CD14-positive monocyte (primary cell): ENCODE data around the gene CLECL1. TPM values are rescaled to one million over a fixed set of nuclear protein-coding genes. Genes with fewer than 3 reads are reported as not detected.

Source experiments
- DNase-seq, 3 donors: peaks; one replicate each; pipeline ENCODE4 v3.0.0-alpha.2; 2011 to 2022
- H2AFZ ChIP-seq: 2 replicates; pipeline ENCODE4 v1.6.0; 2012; ENCODE audit warnings: mild to moderate bottlenecking, low read depth, low read length, inconsistent platforms; ENCODE audit not compliant: insufficient read depth, poor library complexity, severe bottlenecking
- H3K27ac ChIP-seq, 2 donors: 1 replicate in 1 of 2; 2 replicates in 1 of 2; pipeline ENCODE4 v1.5.1; 2012 to 2013; ENCODE audit warnings: low read length in 2 of 2, control low read depth in 1 of 2, inconsistent platforms in 1 of 2, low read depth in 1 of 2, mild to moderate bottlenecking in 1 of 2
- H3K27me3 ChIP-seq, 2 donors: one replicate each; pipeline versions ENCODE4 v1.6.0 to v1.6.1; 2011 to 2013; ENCODE audit warnings: low read length in 2 of 2; ENCODE audit not compliant: control insufficient read depth in 2 of 2, insufficient read depth in 2 of 2
- H3K36me3 ChIP-seq, 2 donors: replicated peaks in 1 of 2; 1 replicate in 1 of 2; 2 replicates in 1 of 2; pipeline versions ENCODE4 v1.5.1 to v1.6.1; 2012 to 2013; ENCODE audit warnings: low read length in 2 of 2, control low read depth in 1 of 2, inconsistent platforms in 1 of 2, mild to moderate bottlenecking in 1 of 2; ENCODE audit not compliant: insufficient read depth in 2 of 2, control insufficient read depth in 1 of 2
- H3K4me1 ChIP-seq, 2 donors: 1 replicate in 1 of 2; 2 replicates in 1 of 2; pipeline versions ENCODE4 v1.5.1 to v1.6.1; 2012 to 2013; ENCODE audit warnings: low read length in 2 of 2, control low read depth in 1 of 2, inconsistent platforms in 1 of 2, mild to moderate bottlenecking in 1 of 2, moderate library complexity in 1 of 2; ENCODE audit not compliant: insufficient read depth in 2 of 2, control insufficient read depth in 1 of 2
- H3K4me2 ChIP-seq: replicated peaks from 2 replicates; pipeline ENCODE3; 2012; ENCODE audit warnings: low read length, moderate library complexity, mild to moderate bottlenecking; ENCODE audit not compliant: poor library complexity, severe bottlenecking; ENCODE audit errors: extremely low read depth
- H3K4me3 ChIP-seq, 3 experiments: fragments of 200-600 bp in 1 of 3; sonication (generic) in 1 of 3; replicated peaks in 1 of 3; 1 replicate in 2 of 3; 2 replicates in 1 of 3; pipeline ENCODE4 v1.5.1; 2011 to 2013; ENCODE audit warnings: low read length in 3 of 3, mild to moderate bottlenecking in 3 of 3, control low read depth in 2 of 3, low read depth in 2 of 3, inconsistent platforms in 1 of 3, moderate library complexity in 1 of 3
- H3K79me2 ChIP-seq: 2 replicates; pipeline ENCODE4 v1.6.0; 2012; ENCODE audit warnings: mild to moderate bottlenecking, control low read depth, inconsistent platforms, low read length, moderate library complexity; ENCODE audit not compliant: insufficient read depth
- H3K9ac ChIP-seq: 2 replicates; pipeline ENCODE4 v1.6.0; 2017; ENCODE audit warnings: low read length, mild to moderate bottlenecking; ENCODE audit not compliant: insufficient read depth, poor library complexity, severe bottlenecking
- H3K9me3 ChIP-seq, 2 donors: replicated peaks in 1 of 2; 1 replicate in 1 of 2; 2 replicates in 1 of 2; pipeline versions ENCODE4 v1.5.1 to v1.6.1; 2012 to 2013; ENCODE audit warnings: low read length in 2 of 2, control low read depth in 1 of 2; ENCODE audit not compliant: control insufficient read depth in 1 of 2, insufficient read depth in 1 of 2
- H4K20me1 ChIP-seq: 2 replicates; pipeline ENCODE4 v1.6.0; 2012; ENCODE audit warnings: mild to moderate bottlenecking, low read length, control low read depth, moderate library complexity; ENCODE audit not compliant: insufficient read depth
- H3K27ac Mint-ChIP-seq, 7 donors: one replicate each; pipeline ENCODE4 v1.8.0; 2020; ENCODE audit warnings: mild to moderate bottlenecking in 7 of 7, mixed read lengths in 7 of 7, moderate library complexity in 6 of 7, inconsistent platforms in 2 of 7
- H3K27me3 Mint-ChIP-seq, 3 donors: one replicate each; pipeline ENCODE4 v1.8.0; 2021 to 2022; ENCODE audit warnings: low read depth in 3 of 3, mild to moderate bottlenecking in 3 of 3, mixed read lengths in 3 of 3, moderate library complexity in 3 of 3, inconsistent platforms in 1 of 3
- H3K36me3 Mint-ChIP-seq, 2 donors: one replicate each; pipeline ENCODE4 v1.8.0; 2020; ENCODE audit warnings: mixed read lengths in 2 of 2, inconsistent platforms in 1 of 2, mild to moderate bottlenecking in 1 of 2
- H3K4me1 Mint-ChIP-seq: one replicate; pipeline ENCODE4 v1.8.0; 2020; ENCODE audit warnings: mild to moderate bottlenecking, mixed read lengths
- H3K4me3 Mint-ChIP-seq, 2 donors: one replicate each; pipeline ENCODE4 v1.8.0; 2020; ENCODE audit warnings: mild to moderate bottlenecking in 2 of 2, mixed read lengths in 2 of 2, moderate library complexity in 1 of 2
- H3K9me3 Mint-ChIP-seq, 7 donors: one replicate each; pipeline ENCODE4 v1.8.0; 2020 to 2022; ENCODE audit warnings: mixed read lengths in 7 of 7, mild to moderate bottlenecking in 6 of 7, moderate library complexity in 6 of 7, inconsistent platforms in 2 of 7
- CTCF ChIP-seq: fragments of 200-600 bp; IDR thresholded peaks from one replicate; pipeline ENCODE4 v1.8.0; 2022; ENCODE audit warnings: antibody characterized with exemption, mild to moderate bottlenecking
- WGBS: methylation state at CpG from one replicate; pipeline ENCODE4 v1.1.5; 2013; ENCODE audit warnings: missing lambda C conversion rate; ENCODE audit not compliant: insufficient coverage; 5-methylcytosine and 5-hydroxymethylcytosine counted together
- intact Hi-C, 2 donors: fragments of 100-400 bp; cut with micrococcal nuclease; formaldehyde crosslinking; loops; one replicate each; pipeline versions ENCODE4 v1.15.0 to v1.15.1; 2023
- polyA plus RNA-seq, 3 donors: library from polyadenylated mRNA; depleted of rRNA in 1 of 3; unstranded in 2 of 3; stranded (reverse) in 1 of 3; fragments of 300-500 nt in 2 of 3; fragments of >200 nt in 1 of 3; fragmentation: Illumina TruSeq in 2 of 3; gene quantifications; 1 replicate in 2 of 3; 2 replicates in 1 of 3; pipeline ENCODE4 v1.2.3, GENCODE V29; 2012 to 2021

The CLECL1 gene
- polyA plus RNA-seq, 3 donors = 7.6 to 20.6 (median 11.4) TPM

DNA sequence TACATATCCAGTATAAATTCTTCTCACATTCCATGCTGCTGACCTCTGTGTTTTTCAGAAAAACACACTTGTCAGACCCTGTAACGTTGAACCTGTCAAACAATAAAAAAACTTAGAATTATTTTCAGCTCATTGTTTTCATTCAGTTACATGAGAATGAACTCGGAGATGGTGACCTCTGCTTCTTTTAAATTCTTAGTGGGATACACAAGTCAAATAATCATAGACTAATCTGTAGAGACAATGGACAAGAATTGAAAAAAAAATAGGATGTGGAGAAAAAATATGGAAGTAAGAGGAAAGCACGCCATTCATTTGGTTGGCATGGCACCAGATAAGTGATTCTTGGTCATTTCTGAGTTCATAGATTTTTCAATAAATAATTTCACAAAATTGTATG lies 20.6 kb upstream of the CLECL1 start:
- Histone ChIP-seq H3K9ac (no peak overlapping the region), H3K27ac (no peak overlapping the region), H3K79me2 (no peaks in the 10 kb centered on the region), H3K27me3 (no peaks in the 10 kb centered on the region), H3K4me1 (peaks cover 10 to 19% of the 10 kb centered on the region in 2 donors), H3K9me3 (no peaks in the 10 kb centered on the region), H3K4me3 (no peak overlapping the region), H2AFZ (no peak overlapping the region), H3K4me2 (no peak overlapping the region), H4K20me1 (no peaks in the 10 kb centered on the region), H3K36me3 (no peaks in the 10 kb centered on the region)
- peaks cover 19% of the 10 kb centered on the region for H3K4me1 Mint-ChIP-seq
- H3K36me3 Mint-ChIP-seq = peaks cover 0 to 5% of the 10 kb centered on the region in 2 donors
- H3K9me3 Mint-ChIP-seq = peaks cover 0 to 4% (median 0%) of the 10 kb centered on the region in 7 donors
- no peak overlapping the region for H3K4me3 Mint-ChIP-seq
- no peak for DNase-seq
- TF ChIP-seq CTCF = no peak
- intact Hi-C loops = loop anchor here (5.0 kb wide), 3 partner anchors 44 to 179 kb away; partner anchors contain the start of gene CLEC2A (in 1 of the 2)
- H3K27me3 Mint-ChIP-seq = peaks cover 0 to 2% (median 1%) of the 10 kb centered on the region in 3 donors
- no peak overlapping the region for H3K27ac Mint-ChIP-seq
- no CpG with 5 or more reads among the region's 3 CpGs for WGBS

DNA sequence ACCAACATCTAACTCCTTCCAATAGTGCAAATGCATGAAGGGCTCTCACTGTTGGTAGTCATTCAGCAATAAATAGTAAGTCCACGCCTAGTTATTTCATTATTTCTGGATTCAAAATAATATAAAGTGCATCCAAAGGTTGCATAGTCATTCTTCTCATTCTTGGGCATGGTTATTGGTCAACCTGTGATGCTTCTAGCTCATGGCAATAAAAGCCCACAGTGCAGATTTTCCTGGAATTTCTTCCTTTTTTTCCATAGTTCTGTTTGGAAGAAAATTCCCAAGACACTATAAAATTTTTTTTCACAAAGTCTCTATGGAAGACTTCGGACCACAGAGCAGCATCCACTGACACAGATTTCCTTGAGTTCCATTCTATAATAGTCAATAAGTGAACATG lies 20.2 kb upstream of the CLECL1 start:
- H3K36me3 ChIP-seq = no peaks in the 10 kb centered on the region
- peaks cover 0 to 2% (median 1%) of the 10 kb centered on the region in 3 donors for H3K27me3 Mint-ChIP-seq
- no peak for DNase-seq
- H3K27ac ChIP-seq = no peak overlapping the region
- no peaks in the 10 kb centered on the region for H3K79me2 ChIP-seq
- H3K4me1 Mint-ChIP-seq = peaks cover 16% of the 10 kb centered on the region
- no peak overlapping the region for H2AFZ ChIP-seq
- H3K4me3 Mint-ChIP-seq = no peak overlapping the region
- no peak overlapping the region for H3K4me2 ChIP-seq
- no peak overlapping the region for H3K27ac Mint-ChIP-seq
- intact Hi-C loops = loop anchor here (5.0 kb wide), 3 partner anchors 44 to 179 kb away; partner anchors contain the start of gene CLEC2A (in 1 of the 2)
- H3K9me3 Mint-ChIP-seq = peaks cover 0 to 4% (median 0%) of the 10 kb centered on the region in 7 donors
- peaks cover 0 to 5% of the 10 kb centered on the region in 2 donors for H3K36me3 Mint-ChIP-seq
- peaks cover 6 to 15% of the 10 kb centered on the region in 2 donors for H3K4me1 ChIP-seq
- H4K20me1 ChIP-seq = no peaks in the 10 kb centered on the region
- no peaks in the 10 kb centered on the region for H3K9me3 ChIP-seq
- no peaks in the 10 kb centered on the region for H3K27me3 ChIP-seq
- H3K9ac ChIP-seq = no peak overlapping the region
- no CpG with 5 or more reads among the region's 2 CpGs for WGBS
- no peak overlapping the region for H3K4me3 ChIP-seq
- no peak for TF ChIP-seq CTCF
